HCT116 (cell line): ENCODE measurements around the gene WDR88. TPM values are rescaled to one million over a fixed set of nuclear protein-coding genes. Genes with fewer than 3 reads are reported as not detected.

Source experiments
- ATAC-seq: fragments of 200-7000 bp; cut with Tn5 transposase; 2 replicates; pipeline ENCODE4 v1.9.1; 2020; ENCODE audit warnings: mild to moderate bottlenecking, moderate library complexity
- BruUV-seq: library from RNA; stranded (reverse); fragments of 400-500 nt; replicated peaks from 2 replicates; lab custom pipeline; 2021; lab: Mats Ljungman, UMichigan
- CTCF ChIA-PET: fragments of 300-600 bp; sonication (Branson Sonifier 250); formaldehyde crosslinking; loops from one replicate; lab custom pipeline; 2021; ENCODE audit warnings: antibody characterized with exemption; lab: Charles Lee
- POLR2A ChIA-PET: fragments of 300-600, 350-600 bp; sonication (Branson Sonifier 250); formaldehyde crosslinking; loops from one replicate; lab custom pipeline; 2021; ENCODE audit warnings: antibody characterized with exemption; lab: Charles Lee
- RAD21 ChIA-PET, 2 experiments: fragments of 300-600 bp; sonication (Branson Sonifier 250); formaldehyde crosslinking; loops; one replicate each; lab custom pipeline; 2023; ENCODE audit warnings: low total read pairs in 2 of 2; ENCODE audit not compliant: uncharacterized antibody in 2 of 2, unreplicated experiment in 2 of 2, low non-redundant PET in 1 of 2; lab: Charles Lee
- DNase-seq: peaks from one replicate; pipeline ENCODE4 v3.0.0-alpha.2; 2010; ENCODE audit warnings: low read depth, low spot score
- H2AFZ ChIP-seq: fragments of 200-600 bp; shearing (Covaris generic), sonication (generic); 2 replicates; pipeline ENCODE4 v1.6.1; 2017; ENCODE audit warnings: low read depth, mixed run types, mixed read lengths, antibody characterized with exemption, low read length; ENCODE audit not compliant: poor library complexity, severe bottlenecking
- H3K27ac ChIP-seq: 2 replicates; pipeline ENCODE4 v1.5.1; 2012; ENCODE audit warnings: low read depth, low read length
- H3K27me3 ChIP-seq: fragments of 200-600 bp; sonication (generic); 2 replicates; pipeline ENCODE4 v1.6.1; 2016; ENCODE audit warnings: mixed run types, low read length, mixed read lengths; ENCODE audit not compliant: insufficient read depth
- H3K36me3 ChIP-seq, 2 experiments: fragments of 200-500 bp in 1 of 2; fragments of 200-600 bp in 1 of 2; sonication (Bioruptor generic) in 1 of 2; sonication (generic) in 1 of 2; 2 replicates each; pipeline versions ENCODE4 v1.5.1 to v1.6.1; 2014 to 2016; ENCODE audit warnings: low read length in 2 of 2, inconsistent platforms in 1 of 2, mixed read lengths in 1 of 2, mixed run types in 1 of 2; ENCODE audit not compliant: insufficient read depth in 2 of 2, control insufficient read depth in 1 of 2
- H3K4me1 ChIP-seq, 2 experiments: fragments of 200-600 bp in 1 of 2; sonication (generic) in 1 of 2; 2 replicates each; pipeline versions ENCODE4 v1.5.1 to v1.6.1; 2012 to 2017; ENCODE audit warnings: low read length in 2 of 2, inconsistent platforms in 1 of 2, mild to moderate bottlenecking in 1 of 2, mixed read lengths in 1 of 2, mixed run types in 1 of 2, moderate library complexity in 1 of 2; ENCODE audit not compliant: insufficient read depth in 2 of 2, control insufficient read depth in 1 of 2
- H3K4me2 ChIP-seq: fragments of 200-600 bp; sonication (generic); 2 replicates; pipeline ENCODE4 v1.6.1; 2017; ENCODE audit warnings: mixed run types, low read length, mixed read lengths
- H3K4me3 ChIP-seq, 2 experiments: fragments of 200-600 bp in 1 of 2; sonication (generic) in 1 of 2; replicated peaks in 1 of 2; 2 replicates each; pipeline ENCODE4 v1.5.1; 2011 to 2016; ENCODE audit warnings: low read length in 2 of 2, control low read depth in 1 of 2, low read depth in 1 of 2, mild to moderate bottlenecking in 1 of 2, mixed read lengths in 1 of 2, mixed run types in 1 of 2
- H3K79me2 ChIP-seq: fragments of 200-600 bp; sonication (generic); 2 replicates; pipeline ENCODE4 v1.6.1; 2017; ENCODE audit warnings: mild to moderate bottlenecking, mixed run types, low read length, moderate library complexity, mixed read lengths; ENCODE audit not compliant: insufficient read depth
- H3K9ac ChIP-seq: fragments of 200-600 bp; sonication (generic); 2 replicates; pipeline ENCODE4 v1.6.1; 2016; ENCODE audit warnings: low read length, mixed read lengths
- H3K9me2 ChIP-seq: fragments of 200-600 bp; sonication (generic), shearing (Covaris generic); 2 replicates; pipeline ENCODE4 v1.6.1; 2017; ENCODE audit warnings: mixed run types, mild to moderate bottlenecking, moderate library complexity; ENCODE audit not compliant: insufficient read depth
- H3K9me3 ChIP-seq, 2 experiments: fragments of 200-500 bp in 1 of 2; fragments of 200-600 bp in 1 of 2; sonication (Bioruptor generic) in 1 of 2; sonication (generic) in 1 of 2; 2 replicates each; pipeline ENCODE4 v1.6.1; 2014 to 2017; ENCODE audit warnings: low read length in 2 of 2, mixed read lengths in 2 of 2, inconsistent platforms in 1 of 2, low read depth in 1 of 2, mild to moderate bottlenecking in 1 of 2, mixed run types in 1 of 2, moderate library complexity in 1 of 2; ENCODE audit not compliant: control insufficient read depth in 1 of 2, insufficient read depth in 1 of 2
- H4K20me1 ChIP-seq: fragments of 200-600 bp; sonication (generic), shearing (Covaris generic); 2 replicates; pipeline ENCODE4 v1.6.1; 2017; ENCODE audit warnings: mixed run types, mild to moderate bottlenecking, moderate library complexity; ENCODE audit not compliant: insufficient read depth
- CBX3 ChIP-seq: IDR thresholded peaks from 2 replicates; pipeline ENCODE4 v1.6.1; 2012; ENCODE audit warnings: low read depth
- ELF1 ChIP-seq: IDR thresholded peaks from 2 replicates; pipeline ENCODE4 v1.6.1; 2012; ENCODE audit warnings: low read depth, borderline replicate concordance
- EZH2 ChIP-seq: fragments of 200-600 bp; sonication (generic); IDR thresholded peaks from 2 replicates; pipeline ENCODE4 v1.6.1; 2017; ENCODE audit warnings: antibody characterized with exemption, mixed run types
- POLR2A ChIP-seq: IDR thresholded peaks from 2 replicates; pipeline ENCODE4 v1.7.0; 2011; ENCODE audit warnings: borderline replicate concordance; ENCODE audit not compliant: insufficient read depth, insufficient read length; ENCODE audit errors: extremely low read depth
- POLR2AphosphoS5 ChIP-seq: IDR thresholded peaks from 2 replicates; pipeline ENCODE4 v1.6.1; 2011; ENCODE audit warnings: mild to moderate bottlenecking, low read depth, low read length, moderate library complexity
- SIN3A ChIP-seq: IDR thresholded peaks from 2 replicates; pipeline ENCODE4 v1.6.1; 2012; ENCODE audit warnings: low read depth
- SP1 ChIP-seq: IDR thresholded peaks from 2 replicates; pipeline ENCODE4 v1.6.1; 2012; ENCODE audit warnings: low read depth
- ZFX ChIP-seq: fragments of 450-650 bp; IDR thresholded peaks from 2 replicates; pipeline ENCODE4 v1.6.1; 2017
- intact Hi-C: fragments of 100-400 bp; cut with micrococcal nuclease; formaldehyde crosslinking; loops from 2 replicates; pipeline ENCODE4 v1.10.0; 2022
- total RNA-seq: library from RNA; stranded (reverse); gene quantifications from one replicate; pipeline ENCODE4 v1.2.1, GENCODE V29; 2021; ENCODE audit not compliant: unreplicated experiment
- TF ChIP-seq, protein P1 (sequence below): IDR thresholded peaks from 2 replicates; pipeline ENCODE4 v1.6.1; 2012
- TF ChIP-seq, protein P2 (sequence below), 3 experiments: fragments of 200-600 bp in 1 of 3; sonication (generic) in 1 of 3; IDR thresholded peaks in 2 of 3; conservative IDR thresholded peaks in 1 of 3; 2 replicates each; pipeline ENCODE4 v1.5.1; 2012 to 2017; ENCODE audit warnings: low read depth in 2 of 3, low read length in 2 of 3, antibody characterized with exemption in 1 of 3, borderline replicate concordance in 1 of 3, control low read depth in 1 of 3, mild to moderate bottlenecking in 1 of 3, mixed read lengths in 1 of 3, mixed run types in 1 of 3, moderate library complexity in 1 of 3; ENCODE audit not compliant: insufficient read depth in 1 of 3
- TF ChIP-seq, protein P3 (sequence below): IDR thresholded peaks from 2 replicates; pipeline ENCODE4 v1.6.1; 2012; ENCODE audit warnings: low read depth

Gene WDR88
- total RNA-seq, 1 experiment from 2014 or later = not detected

DNA sequence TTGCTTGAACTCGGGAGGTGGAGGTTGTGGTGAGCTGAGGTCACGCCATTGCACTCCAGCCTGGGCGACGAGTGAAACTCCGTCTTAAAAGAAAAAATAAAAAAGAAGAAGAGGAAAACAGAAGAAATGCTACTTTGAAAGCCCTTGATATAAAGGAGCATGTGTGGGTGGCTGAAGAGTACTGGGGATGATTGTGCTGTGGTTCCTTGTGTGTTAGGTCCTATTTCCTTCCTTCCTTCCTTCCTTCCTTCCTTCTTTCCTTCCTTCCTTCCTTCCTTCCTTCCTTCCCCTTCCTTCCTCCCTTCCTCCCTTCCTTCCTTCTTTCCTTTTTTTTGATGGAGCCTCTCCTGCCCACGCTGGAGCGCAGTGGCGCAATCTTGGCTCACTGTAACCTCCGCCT, 14.3 kb downstream of the WDR88 start:
- peaks cover 0 to 5% of the 10 kb centered on the region in 2 experiments; a peak in 1 of 4 replicates for H3K4me1 ChIP-seq
- H3K4me2 ChIP-seq = no peak overlapping the region
- H3K36me3 ChIP-seq = no peaks in the 10 kb centered on the region
- BruUV-seq = no TSS peak
- H3K79me2 ChIP-seq = no peaks in the 10 kb centered on the region
- no peak overlapping the region for H2AFZ ChIP-seq
- ChIA-PET CTCF (interaction anchor here (0.7 kb wide), 1 partner anchor 262 kb away, joined by 4 read pairs; no protein-coding TSS in a partner anchor), POLR2A (no interaction called here), RAD21 (no interaction called here)
- no peaks in the 10 kb centered on the region for H3K27me3 ChIP-seq
- ATAC-seq (no peak), DNase-seq (no peak)
- H3K9ac ChIP-seq = no peak overlapping the region
- H3K27ac ChIP-seq = no peak overlapping the region
- H4K20me1 ChIP-seq = no peaks in the 10 kb centered on the region
- intact Hi-C loops = loop anchor here (10.0 kb wide), 1 partner anchor 259 kb away; no protein-coding TSS in a partner anchor
- no peak for TF ChIP-seq SIN3A
- no peak overlapping the region for H3K4me3 ChIP-seq
- H3K9me3 ChIP-seq = no peaks in the 10 kb centered on the region
- H3K9me2 ChIP-seq = no peaks in the 10 kb centered on the region

- no peak for ATAC-seq
- no peak overlapping the region for H3K4me2 ChIP-seq
- no peaks in the 10 kb centered on the region for H3K9me3 ChIP-seq
- H3K4me3 ChIP-seq = no peak overlapping the region
- H3K36me3 ChIP-seq = no peaks in the 10 kb centered on the region
- TF ChIP-seq POLR2AphosphoS5 (no peak), SP1 (no peak), ELF1 (no peak), SIN3A (no peak), EZH2 (no peak), POLR2A (no peak), CBX3 (no peak), ZFX (no peak)
- TF ChIP-seq, protein P1, sequence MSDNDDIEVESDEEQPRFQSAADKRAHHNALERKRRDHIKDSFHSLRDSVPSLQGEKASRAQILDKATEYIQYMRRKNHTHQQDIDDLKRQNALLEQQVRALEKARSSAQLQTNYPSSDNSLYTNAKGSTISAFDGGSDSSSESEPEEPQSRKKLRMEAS = no peak
- TF ChIP-seq, protein P2, sequence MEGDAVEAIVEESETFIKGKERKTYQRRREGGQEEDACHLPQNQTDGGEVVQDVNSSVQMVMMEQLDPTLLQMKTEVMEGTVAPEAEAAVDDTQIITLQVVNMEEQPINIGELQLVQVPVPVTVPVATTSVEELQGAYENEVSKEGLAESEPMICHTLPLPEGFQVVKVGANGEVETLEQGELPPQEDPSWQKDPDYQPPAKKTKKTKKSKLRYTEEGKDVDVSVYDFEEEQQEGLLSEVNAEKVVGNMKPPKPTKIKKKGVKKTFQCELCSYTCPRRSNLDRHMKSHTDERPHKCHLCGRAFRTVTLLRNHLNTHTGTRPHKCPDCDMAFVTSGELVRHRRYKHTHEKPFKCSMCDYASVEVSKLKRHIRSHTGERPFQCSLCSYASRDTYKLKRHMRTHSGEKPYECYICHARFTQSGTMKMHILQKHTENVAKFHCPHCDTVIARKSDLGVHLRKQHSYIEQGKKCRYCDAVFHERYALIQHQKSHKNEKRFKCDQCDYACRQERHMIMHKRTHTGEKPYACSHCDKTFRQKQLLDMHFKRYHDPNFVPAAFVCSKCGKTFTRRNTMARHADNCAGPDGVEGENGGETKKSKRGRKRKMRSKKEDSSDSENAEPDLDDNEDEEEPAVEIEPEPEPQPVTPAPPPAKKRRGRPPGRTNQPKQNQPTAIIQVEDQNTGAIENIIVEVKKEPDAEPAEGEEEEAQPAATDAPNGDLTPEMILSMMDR (IDR thresholded peaks at IDR 0.05 in 2 of 3, conservative IDR thresholded peaks at IDR 0.05 in 1 of 3; ENCODE audit: borderline replicate concordance in 1 of 3, insufficient read depth in 1 of 3, low read depth in 2 of 3, low read length in 2 of 3) = no peak
- TF ChIP-seq, protein P3, sequence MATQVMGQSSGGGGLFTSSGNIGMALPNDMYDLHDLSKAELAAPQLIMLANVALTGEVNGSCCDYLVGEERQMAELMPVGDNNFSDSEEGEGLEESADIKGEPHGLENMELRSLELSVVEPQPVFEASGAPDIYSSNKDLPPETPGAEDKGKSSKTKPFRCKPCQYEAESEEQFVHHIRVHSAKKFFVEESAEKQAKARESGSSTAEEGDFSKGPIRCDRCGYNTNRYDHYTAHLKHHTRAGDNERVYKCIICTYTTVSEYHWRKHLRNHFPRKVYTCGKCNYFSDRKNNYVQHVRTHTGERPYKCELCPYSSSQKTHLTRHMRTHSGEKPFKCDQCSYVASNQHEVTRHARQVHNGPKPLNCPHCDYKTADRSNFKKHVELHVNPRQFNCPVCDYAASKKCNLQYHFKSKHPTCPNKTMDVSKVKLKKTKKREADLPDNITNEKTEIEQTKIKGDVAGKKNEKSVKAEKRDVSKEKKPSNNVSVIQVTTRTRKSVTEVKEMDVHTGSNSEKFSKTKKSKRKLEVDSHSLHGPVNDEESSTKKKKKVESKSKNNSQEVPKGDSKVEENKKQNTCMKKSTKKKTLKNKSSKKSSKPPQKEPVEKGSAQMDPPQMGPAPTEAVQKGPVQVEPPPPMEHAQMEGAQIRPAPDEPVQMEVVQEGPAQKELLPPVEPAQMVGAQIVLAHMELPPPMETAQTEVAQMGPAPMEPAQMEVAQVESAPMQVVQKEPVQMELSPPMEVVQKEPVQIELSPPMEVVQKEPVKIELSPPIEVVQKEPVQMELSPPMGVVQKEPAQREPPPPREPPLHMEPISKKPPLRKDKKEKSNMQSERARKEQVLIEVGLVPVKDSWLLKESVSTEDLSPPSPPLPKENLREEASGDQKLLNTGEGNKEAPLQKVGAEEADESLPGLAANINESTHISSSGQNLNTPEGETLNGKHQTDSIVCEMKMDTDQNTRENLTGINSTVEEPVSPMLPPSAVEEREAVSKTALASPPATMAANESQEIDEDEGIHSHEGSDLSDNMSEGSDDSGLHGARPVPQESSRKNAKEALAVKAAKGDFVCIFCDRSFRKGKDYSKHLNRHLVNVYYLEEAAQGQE = no peak
- H3K79me2 ChIP-seq = no peaks in the 10 kb centered on the region
- H3K9ac ChIP-seq = no peak overlapping the region
- no peaks in the 10 kb centered on the region for H3K9me2 ChIP-seq
- intact Hi-C loops = loop anchor here (10.0 kb wide), 1 partner anchor 257 kb away; no protein-coding TSS in a partner anchor
- ChIA-PET RAD21 (no interaction called here), POLR2A (no interaction called here), CTCF (no interaction called here)
- DNase-seq = no peak
- H3K4me1 ChIP-seq = peaks cover 0 to 5% of the 10 kb centered on the region in 2 experiments; a peak in 1 of 4 replicates
- no peaks in the 10 kb centered on the region for H4K20me1 ChIP-seq
- no TSS peak for BruUV-seq
- H2AFZ ChIP-seq = no peak overlapping the region
- no peaks in the 10 kb centered on the region for H3K27me3 ChIP-seq
- no peak overlapping the region for H3K27ac ChIP-seq
Observed at GRCh38 chr19:33147538-33147937, 15.6 kb downstream of the WDR88 start.
